Cardiac ventricle fibroblast (primary cell): ENCODE data around the gene RORB. TPM values are rescaled to one million over a fixed set of nuclear protein-coding genes. Genes with fewer than 3 reads are reported as not detected.

Experiments
- total RNA-seq: library from RNA; depleted of rRNA; stranded (reverse); fragments of >200 nt; gene quantifications from 2 replicates; pipeline ENCODE4 v1.2.3, GENCODE V29; 2015

The RORB gene
- 0.12 and 0.15 TPM in 2 replicates for total RNA-seq

DNA sequence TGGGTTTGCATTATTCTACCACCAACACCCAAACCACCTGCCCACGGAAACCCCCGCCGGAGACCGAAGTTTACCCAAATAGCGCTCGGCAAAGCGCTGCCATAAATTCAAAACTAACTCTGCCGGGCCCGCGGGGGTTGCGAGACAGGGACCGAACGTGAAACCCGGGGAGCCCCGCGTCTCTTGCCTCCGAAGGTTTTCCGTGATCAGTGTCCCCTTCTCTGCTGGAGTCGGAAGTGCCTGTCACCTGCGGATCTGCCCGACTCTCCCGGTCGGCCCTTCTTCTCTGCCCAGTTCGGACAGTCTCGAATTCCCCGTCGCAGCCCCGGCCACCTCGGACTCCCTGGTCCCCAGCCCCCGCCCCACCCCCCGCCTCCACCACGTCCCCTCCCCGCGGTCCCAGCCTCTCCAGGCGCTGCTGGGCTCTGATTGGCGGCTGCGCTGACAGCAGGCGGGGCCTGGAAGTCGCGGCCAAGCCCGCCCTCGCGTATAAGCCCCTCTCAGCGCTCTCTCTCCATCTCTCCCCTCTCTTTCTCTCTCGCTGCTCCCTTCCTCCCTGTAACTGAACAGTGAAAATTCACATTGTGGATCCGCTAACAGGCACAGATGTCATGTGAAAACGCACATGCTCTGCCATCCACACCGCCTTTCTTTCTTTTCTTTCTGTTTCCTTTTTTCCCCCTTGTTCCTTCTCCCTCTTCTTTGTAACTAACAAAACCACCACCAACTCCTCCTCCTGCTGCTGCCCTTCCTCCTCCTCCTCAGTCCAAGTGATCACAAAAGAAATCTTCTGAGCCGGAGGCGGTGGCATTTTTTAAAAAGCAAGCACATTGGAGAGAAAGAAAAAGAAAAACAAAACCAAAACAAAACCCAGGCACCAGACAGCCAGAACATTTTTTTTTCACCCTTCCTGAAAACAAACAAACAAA lies at the start of gene RORB:
Gene RORB, plus strand, starts transcription at position 517 of the 929 bp plus-strand sequence. CDS start 642 bp downstream, outside the sequence.

